A204.1 (cell line): ENCODE results near the gene DAPK1.

Experiments
- FAIRE-seq: peaks from 2 replicates; lab custom pipeline; 2012; peaks lifted over from hg19 to GRCh38; lab: Jason Lieb, UNC

The DAPK1 gene

DNA sequence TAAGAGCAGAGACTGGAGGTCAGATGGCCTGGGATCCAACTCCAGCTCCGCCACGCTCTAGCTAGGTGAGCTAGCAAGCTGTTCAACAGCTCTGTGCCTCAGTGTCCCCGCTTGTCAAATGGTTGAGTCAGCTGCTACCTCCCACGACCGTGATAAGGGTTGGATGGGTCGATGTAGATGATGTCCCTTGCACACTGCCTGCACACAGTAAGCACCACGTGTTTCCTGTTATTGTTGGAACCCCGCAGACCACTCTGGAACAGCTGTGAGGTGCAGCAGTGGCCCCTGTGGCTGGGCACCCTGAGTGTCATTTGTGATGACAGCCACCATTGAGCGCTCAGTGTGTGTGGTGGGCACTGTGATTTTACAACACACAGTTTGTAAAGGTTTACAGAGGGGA, 174.3 kb downstream of the DAPK1 start:
- no peak for FAIRE-seq

DNA sequence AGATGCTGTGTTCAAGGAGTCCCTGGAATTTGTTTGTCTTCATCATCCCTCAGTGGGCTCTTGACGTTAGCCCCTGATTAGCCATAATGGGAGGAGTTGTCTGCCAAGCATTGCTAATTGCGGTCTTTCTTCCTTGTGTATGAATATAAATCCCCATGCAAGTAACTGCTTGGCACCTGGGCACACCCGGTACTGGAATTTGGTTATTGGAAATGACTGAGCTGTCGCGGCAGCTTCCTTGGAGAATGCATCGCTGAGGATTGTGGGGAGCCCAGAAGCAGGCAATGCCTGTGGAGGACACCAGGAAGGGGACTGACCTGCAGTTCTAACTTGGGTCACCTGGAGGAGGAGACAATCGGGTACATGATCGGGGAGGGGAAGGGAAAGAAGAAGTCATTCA, 174.9 kb downstream of the DAPK1 start:
- FAIRE-seq = no peak

DNA sequence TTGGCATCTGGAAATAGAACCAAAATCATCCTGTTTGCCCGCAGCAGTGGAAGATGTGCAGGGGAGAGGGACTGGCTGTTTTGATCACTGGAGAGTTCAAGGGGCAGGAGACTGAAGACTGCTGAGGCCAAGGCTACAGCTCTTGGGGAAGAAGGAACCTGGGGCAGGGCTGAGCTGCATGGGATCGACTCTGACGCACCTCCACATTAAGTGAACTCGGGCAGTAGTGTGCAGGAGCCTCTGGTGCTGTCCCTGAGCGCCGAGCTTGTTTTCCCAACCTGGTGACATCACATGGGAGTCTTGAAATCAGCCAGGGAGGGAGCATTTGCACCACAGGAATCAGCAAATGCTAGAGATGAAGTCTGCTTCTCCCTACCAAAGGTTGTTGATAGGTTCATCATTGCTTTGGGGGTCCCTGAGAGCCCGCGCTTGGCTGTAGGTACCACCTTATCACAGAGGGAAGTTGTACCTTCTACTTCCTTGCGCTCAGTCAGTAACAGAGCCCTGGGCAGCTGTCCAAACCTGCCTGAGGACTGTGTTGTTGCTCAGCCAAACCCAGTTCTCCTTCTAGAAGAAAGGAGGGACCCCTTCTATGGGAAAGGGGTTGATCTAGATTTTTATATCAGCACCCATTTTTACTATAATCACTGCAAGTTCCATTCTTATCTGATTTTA, 175.9 kb downstream of the DAPK1 start:
- FAIRE-seq = no peak

DNA sequence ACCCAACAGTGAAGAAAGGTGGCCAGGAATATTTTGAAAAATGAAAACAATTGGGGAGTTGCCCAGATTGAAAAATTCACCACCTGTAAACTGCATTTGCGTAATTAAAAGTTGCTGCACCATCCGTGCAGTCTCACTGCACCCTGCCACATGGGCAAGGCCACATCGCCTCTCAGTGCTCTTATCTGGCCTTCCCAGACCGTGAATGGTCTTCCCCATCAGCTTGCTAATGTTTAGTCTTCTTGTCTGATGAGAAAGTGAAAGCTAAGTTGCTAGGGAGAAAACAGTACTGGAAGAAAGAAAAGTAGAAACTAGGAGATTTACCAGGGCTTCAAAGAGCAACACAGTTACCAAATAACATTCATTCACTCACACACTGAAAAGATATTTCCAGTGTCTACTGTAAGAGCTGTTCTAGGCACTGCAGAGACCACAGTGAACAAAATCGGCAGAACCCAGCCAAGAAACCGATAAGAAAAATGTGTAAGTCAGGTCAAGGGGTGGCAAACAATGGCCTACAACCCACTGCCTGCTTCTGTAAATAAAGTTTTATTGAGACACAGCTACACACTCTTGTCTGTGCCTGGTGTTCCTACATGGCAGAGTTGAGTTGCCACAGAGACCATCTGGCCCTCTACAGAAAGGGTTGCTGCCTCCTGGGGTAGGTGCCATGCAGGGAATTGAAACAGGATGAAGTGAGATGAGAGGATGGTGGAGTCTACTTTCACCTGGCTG, 177.1 kb downstream of the DAPK1 start:
- no peak for FAIRE-seq

DNA sequence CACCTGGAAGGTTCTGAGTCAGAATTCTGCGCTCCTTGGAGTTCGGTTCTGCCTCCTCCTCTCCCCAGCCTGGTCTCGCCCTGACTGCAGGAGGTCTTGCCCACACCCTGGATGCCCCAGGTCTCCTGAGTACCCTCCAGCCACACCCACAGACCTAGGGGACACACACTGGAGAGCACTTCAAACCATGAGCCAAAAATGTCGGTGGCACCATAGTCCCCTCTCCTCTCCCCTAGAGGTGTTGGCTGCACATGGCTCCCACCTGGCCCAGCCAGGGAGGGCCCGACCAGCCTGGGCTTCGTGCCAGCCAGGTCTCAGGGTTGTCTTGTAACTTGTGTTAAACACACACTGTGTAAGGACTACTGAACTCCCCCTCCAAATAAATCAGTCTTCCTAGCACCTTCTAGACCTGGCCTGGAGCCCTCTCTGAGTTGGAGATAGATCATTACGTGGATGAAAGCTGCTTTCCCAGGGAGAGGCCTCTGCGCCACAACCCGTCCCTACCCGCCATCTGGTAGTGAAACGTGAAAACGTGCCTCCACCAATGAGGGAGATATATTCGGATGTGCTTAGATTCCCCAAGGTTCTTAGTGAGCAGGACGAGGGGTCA, 178.3 kb downstream of the DAPK1 start:
- FAIRE-seq = no peak

DNA sequence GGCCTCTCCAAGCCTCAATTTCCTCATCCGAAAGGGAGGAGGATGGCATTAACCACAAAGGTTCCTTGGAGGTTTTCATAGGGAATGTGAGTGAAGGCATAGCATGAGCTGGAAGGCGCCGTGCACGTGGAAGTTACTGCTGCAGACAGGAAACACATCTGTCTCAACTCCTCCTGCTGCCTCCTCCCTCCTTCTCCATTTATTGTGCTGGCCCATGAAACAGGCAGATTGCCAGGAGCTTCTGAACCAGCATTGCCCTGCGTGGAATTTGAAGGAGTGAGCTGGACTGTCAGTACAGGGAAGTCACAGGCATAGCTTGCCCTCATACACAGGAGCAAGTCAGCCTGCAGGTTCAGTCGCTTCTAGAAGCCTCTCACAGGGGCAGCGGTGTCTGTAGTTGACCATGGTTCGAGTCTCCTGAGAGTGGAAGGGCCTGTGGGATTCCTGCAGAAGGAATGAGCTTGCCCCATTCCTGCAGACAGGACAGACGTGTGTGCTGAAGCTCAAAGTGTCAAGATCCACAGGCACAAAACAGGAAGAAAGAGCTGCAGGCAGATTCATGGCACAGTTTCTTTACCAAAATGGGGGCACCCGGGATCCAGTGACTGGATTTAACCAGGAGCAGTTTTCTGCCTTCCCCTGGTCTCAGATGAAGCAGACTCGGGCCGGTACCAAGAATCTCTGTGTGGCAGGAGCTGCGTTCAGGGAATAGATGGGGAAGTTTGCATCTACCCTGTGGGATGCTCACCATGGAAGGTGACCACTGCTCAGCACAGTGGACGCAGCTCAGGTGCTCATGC, 179.5 kb downstream of the DAPK1 start:
- no peak for FAIRE-seq

DNA sequence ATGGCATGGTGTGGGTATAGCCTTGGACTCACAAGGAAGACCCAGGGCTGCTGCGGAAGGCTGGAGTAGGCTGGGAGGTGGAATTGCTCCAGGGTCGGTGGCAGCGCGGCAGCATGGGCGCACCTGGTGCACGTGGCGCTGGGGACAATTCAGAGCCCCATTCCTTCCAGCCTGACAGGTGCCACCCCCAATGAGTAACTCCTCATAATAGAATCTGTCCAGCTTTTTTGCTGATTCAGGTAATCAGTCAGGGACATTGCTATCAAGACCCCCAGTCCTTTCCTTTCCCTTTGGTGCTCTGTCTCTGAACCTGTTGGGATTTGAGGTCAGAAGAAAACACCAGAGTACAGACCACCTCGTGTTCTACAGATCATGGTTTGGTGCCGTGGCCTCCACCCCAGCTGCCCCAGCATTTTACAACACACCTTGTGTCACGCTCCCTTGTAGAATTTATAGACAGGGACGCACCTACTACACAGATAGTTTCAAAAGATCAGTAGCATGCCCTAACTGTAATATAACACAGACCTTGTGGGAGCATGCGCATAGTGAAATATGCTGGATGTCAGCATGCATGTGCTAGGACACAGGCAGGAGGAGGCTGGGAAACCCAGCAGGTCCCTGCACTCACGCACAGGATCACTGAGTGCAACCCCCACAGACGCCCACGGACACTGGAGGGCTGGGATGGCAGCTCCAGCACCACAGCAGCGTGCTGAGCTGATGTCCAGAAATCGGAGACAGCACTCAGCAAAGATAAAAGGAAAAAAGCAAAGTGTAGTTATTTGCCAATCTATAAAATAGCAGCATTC, 180.3 kb downstream of the DAPK1 start:
- no peak for FAIRE-seq

DNA sequence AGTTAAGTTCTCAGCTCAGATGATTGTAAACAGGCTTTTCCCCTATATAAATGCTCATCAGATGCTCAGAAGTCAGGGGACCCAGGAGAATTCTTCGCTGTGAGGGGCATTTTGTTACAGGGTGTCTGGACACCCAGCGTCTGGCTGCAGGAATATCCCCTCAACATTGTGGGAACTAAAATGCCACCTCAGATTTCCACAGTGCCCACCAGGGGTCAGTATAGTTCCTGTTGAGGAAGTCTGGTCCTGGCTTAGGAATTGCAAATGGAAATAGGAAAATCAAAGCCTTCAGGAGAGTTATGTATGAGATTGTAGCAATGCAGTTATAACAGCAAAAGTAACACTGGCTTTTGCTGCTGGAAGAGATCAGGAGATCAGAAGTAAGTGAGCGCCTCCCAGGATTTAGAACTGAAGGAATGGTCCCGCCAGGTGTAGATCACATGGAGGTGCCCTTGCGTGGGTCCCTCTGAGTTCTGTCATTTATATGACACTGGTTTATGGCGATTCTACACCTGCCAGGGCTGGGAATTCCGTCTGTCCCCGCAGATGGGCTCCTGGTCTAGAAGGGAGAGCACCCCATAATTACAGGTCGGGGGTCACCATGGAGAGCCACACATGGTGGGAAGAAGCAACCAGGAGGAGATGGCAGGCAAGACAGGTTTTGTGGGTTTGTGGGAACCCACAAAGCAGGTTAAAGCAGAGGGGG, 181.1 kb downstream of the DAPK1 start:
- peak; percentile 37 for FAIRE-seq

DNA sequence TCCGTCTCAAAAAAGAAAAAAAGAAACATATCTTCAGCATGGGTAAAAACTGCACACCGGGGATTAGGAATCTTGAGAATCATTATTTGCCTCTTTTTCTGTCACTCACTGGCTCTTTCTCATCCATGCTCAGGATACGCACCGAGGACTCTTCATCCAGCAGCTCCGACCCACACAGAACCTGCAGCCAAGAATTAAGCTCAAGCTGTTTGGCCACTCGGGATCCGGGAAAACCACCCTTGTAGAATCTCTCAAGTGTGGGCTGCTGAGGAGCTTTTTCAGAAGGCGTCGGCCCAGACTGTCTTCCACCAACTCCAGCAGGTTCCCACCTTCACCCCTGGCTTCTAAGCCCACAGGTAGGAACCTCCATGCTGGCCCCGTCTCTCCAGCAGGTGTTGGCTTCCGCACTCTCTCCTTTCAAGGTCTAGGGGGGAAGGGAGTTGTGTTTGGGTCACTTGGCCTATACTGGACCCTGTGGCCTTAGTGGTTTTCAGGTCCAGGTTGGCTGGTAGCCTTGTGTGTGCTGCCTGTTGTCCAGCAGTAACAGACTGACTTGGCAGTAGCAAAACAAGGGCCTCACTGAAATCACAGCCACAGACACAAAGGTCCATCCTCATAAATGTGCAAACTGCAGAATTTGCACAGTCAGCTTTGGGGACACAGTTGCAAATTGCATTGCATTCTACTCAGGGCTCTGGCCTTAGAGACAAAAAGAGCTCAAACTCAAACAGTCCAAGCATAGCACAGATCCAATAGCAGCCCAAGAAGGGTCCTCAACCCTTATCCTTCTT, 183.8 kb downstream of the DAPK1 start:
- FAIRE-seq = no peak

DNA sequence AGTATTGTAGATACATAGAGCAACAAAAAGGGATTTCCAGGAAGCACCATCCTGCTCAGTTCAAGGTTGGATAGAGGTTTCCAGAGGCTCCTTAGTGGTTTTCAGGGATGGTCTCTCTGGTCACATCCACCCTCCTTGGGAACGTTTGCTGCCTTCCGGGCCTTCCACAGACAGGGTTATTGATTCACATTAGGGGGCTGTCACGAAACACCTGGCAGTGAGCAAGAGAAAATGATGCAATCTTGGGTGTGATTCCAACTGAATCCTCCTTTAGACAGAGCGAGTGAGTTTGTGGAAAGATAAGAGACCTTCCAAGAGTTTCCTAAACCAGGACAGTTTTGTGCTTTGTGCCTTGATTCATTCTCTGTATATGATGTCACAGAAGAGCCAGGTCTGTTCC, 184.4 kb downstream of the DAPK1 start:
- no peak for FAIRE-seq

DNA sequence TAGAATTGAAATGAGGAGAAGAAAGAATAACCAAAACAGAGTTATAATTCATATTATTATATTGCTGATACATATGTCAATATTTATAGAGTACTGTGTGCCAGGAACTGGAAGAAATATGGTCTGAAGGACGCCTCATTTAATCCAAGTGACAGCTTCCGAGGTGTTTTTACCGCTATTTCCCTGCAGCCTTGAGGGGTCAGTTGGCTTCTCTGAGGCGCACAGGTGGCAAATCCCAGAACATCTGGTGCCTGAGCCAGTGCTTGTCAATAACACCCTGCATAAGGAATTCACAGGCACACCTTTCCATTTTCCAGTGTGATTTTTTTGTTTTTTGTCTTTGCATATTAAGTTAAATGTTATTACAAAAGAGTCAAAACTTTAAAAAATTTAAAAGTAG, 185.0 kb downstream of the DAPK1 start:
- FAIRE-seq = no peak

DNA sequence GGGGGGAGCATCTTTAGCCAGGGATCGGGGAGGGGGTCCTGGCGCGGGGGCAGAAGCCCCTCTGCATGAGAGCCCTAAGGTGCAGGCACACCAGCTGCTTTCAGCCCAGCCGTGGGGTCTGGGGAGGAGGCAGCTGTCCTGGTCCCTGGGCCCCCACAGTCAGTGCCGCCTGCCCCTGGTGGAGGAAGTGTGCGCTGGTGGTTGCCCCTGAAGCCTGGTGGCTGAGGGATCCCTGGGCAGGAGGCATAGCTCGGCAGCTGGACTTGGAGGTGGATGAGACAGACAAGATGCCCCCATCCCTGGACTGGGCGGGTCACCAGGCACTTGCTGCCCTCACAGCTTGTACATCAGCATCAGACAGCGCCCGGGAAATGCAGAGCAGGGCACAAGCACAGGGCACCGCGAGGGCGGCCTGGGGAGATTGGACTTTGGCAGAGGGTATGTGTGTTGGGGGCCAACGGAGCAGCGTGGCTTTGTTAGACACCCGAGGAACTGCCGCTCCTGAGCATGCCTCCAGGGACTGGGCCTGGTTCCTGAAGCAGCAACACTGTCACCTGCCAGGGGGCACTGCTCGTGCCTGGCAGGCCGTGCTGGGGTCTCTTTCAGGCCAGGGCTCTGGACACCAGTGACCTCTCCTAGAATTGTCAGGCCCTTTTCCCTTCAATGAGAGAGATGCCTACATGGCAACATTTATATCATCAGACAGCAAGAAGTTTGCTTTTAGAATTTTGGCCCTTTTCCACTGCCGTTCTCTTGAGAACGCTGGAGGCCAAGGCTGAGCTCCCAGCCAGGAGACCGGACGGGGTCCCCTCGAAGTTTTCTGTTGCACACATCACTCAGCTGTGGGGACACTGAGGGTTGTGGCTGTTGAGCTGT, 186.3 kb downstream of the DAPK1 start:
- FAIRE-seq = no peak

DNA sequence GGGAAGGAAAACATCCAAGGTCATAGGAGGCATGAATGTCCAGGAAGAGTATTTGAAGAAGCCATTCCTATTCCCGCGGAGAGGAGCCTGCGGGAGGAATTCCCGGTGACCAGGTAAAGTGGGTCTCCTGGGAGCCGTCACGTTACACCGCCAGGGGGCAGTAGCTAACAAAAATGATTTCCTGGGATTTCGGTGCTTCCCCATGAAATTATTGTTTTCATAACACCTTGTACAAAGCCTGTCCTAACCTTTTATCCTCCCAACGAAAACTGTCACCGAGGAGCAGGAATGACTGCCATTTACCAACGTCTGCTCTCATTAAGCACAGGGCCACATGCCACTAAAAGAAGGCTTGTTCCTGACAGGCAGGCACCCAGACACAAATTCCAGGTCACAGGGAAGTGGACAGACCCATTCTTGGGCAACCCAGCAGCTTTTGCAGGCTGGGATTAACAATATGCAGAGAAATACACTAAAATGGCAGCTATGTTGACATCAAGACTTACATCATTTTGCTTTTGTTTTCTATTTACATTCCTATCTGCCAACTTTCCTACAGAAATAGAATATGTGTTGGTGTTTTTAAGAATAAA, 187.1 kb downstream of the DAPK1 start:
- no peak for FAIRE-seq

DNA sequence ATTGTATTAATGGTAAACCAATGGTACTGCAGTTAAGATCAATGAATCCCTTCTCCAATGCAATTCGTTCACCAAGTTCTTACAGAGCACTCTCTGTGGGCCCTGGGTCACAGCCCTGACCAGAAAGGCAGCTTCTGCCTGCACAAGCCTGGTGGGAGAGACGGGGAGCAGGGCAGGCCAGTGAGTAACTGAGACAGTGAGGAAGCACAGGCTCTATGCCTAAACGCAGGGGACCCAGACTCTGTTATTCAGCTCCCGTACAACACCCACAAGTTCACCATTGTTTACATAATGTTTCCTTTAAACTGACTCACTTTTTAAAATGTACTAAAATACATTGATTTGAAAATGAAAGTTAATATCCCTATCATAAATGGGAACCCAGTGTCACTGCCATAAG, 187.8 kb downstream of the DAPK1 start:
- no peak for FAIRE-seq

DNA sequence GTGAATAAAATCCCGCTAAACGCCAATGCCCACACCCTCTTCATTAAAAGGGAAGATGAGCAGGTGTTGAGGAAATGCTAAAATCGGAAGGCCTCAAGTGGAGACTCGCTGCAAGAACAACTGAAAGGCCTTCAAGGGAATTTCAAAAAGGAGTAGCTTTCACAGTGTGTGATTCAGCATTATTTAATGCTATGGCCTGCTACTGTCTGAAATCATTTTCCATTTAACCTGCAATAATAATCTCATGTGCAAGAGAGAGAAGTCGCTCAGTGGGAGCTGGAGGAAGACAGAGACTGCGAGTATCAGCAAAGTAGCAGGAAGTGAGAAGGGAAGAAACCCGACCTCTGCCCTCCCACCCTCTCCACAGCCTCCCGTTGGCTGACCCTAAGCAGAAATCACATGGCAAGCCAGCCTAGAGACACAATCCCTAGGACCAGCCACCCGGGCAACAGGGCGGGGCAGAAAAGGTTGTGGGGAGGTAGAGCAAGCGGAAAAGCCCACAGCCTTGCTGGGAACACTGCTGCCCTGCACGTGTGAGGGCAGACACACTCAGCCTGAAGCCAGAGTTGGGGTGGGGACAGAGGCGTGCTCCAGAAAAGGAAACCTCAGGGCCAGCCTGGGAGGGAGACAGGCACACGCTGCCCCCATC, 188.3 kb downstream of the DAPK1 start:
- no peak for FAIRE-seq

DNA sequence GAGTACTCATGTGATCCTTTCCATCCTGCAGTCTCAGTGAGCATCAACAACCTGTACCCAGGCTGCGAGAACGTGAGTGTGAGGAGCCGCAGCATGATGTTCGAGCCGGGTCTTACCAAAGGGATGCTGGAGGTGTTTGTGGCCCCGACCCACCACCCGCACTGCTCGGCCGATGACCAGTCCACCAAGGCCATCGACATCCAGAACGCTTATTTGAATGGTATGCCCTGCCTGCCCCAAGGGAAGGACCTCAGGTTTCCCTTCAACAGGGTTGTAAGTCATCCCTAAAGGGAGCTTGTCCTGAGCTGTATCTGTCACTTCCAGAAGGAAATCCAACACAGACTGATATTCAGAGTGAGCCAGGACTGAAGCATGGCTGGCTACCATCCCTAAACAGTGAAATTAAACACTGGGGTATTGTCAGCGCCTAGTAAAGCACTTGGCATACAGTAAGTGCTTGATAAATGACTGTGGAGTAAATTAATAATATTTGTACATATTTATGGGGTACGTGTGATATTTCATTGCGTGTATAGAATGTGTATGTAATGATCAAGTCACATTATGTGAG, 188.9 kb downstream of the DAPK1 start:
- no peak for FAIRE-seq

DNA sequence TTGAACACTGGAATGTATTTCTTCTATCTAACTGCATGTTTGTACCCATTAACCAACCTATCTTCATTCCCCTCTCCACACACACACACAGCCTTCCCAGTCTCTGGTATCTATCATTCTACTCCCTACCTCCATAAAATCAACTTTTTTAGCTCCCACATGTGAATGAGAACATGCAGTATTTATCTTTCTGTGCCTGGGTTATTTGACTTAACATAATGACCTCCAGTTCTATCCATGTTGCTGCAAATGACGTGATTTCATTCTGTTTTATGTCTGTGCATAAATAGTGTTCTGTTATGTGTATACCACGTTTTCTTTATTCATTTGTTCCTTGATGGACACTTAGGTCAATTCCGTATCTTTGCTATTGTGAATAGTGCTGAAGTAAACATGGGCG, 189.5 kb downstream of the DAPK1 start:
- no peak for FAIRE-seq

DNA sequence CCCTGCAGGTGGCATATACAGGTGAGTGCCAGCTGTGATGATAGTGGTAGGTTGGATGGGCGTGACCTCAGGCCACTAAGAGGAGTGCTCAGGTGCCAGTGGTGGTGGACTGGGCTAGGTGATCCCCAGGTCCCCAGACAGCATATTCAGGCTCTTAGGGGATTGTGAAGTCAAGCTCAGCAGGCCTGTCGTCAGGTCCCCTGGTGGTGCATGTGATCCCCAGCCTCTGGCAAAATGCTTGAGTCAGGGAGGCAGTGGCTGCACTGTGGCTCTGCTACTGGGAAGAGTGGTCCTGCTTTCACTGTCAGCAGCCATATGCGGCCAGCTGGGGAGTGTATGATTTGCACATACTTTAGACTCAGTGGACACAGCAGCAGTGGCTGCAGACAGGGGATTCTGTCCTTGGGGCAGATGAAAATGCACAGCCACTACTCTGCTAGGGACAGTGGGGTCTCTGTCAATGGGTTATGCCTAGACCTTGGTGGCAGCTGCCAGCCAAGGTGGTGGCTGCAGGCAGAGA, 196.6 kb downstream of the DAPK1 start:
- FAIRE-seq = no peak
